ENCODE data around the gene CR1L.

The CR1L gene

GRCh38 chr1:207626972-207627337, 18.0 kb upstream of the CR1L start:
- no peak for TF ChIP-seq CTCF (IDR thresholded peaks at IDR 0.05)

- no peak for TF ChIP-seq CTCF (IDR thresholded peaks at IDR 0.05)
Observed at GRCh38 chr1:207627496-207627895, 17.4 kb upstream of the CR1L start.

GRCh38 chr1:207628776-207629175, 16.2 kb upstream of the CR1L start:
- no peak for TF ChIP-seq CTCF (IDR thresholded peaks at IDR 0.05)

- TF ChIP-seq CTCF (IDR thresholded peaks at IDR 0.05), result no peak
Observed at GRCh38 chr1:207631137-207631536, 13.8 kb upstream of the CR1L start.

GRCh38 chr1:207633226-207633625, 11.7 kb upstream of the CR1L start:
- no peak for TF ChIP-seq CTCF (IDR thresholded peaks at IDR 0.05)

- TF ChIP-seq CTCF (IDR thresholded peaks at IDR 0.05), result no peak
Observed at GRCh38 chr1:207644166-207644851, 624 bp upstream of the CR1L start.

GRCh38 chr1:207645635-207646081, 725 bp downstream of the CR1L start:
- TF ChIP-seq CTCF (IDR thresholded peaks at IDR 0.05), result no peak

GRCh38 chr1:207646171-207646570, 1.2 kb downstream of the CR1L start:
- no peak for TF ChIP-seq CTCF (IDR thresholded peaks at IDR 0.05)

All from LNCAP (cell line).